Fibroblast of villous mesenchyme (primary cell): ENCODE measurements around the gene CCDC192. TPM values are rescaled to one million over a fixed set of nuclear protein-coding genes. Genes with fewer than 3 reads are reported as not detected.

ENCODE experiments used
- DNase-seq: peaks from one replicate; pipeline ENCODE4 v3.0.0-alpha.2; 2010; ENCODE audit warnings: low read depth
- H3K4me3 ChIP-seq: 2 replicates; pipeline ENCODE4 v1.5.1; 2011; ENCODE audit warnings: low read depth, mild to moderate bottlenecking, low read length
- total RNA-seq: library from RNA; depleted of rRNA; stranded (reverse); fragments of >200 nt; gene quantifications from 2 replicates; pipeline ENCODE4 v1.2.3, GENCODE V29; 2012
- TF ChIP-seq, protein P1 (sequence below): IDR thresholded peaks from 2 replicates; pipeline ENCODE4 v1.5.1; 2012; ENCODE audit warnings: low read depth, mild to moderate bottlenecking, low read length; ENCODE audit not compliant: insufficient read depth

CCDC192 gene
- total RNA-seq, 1 donor: not detected

DNA sequence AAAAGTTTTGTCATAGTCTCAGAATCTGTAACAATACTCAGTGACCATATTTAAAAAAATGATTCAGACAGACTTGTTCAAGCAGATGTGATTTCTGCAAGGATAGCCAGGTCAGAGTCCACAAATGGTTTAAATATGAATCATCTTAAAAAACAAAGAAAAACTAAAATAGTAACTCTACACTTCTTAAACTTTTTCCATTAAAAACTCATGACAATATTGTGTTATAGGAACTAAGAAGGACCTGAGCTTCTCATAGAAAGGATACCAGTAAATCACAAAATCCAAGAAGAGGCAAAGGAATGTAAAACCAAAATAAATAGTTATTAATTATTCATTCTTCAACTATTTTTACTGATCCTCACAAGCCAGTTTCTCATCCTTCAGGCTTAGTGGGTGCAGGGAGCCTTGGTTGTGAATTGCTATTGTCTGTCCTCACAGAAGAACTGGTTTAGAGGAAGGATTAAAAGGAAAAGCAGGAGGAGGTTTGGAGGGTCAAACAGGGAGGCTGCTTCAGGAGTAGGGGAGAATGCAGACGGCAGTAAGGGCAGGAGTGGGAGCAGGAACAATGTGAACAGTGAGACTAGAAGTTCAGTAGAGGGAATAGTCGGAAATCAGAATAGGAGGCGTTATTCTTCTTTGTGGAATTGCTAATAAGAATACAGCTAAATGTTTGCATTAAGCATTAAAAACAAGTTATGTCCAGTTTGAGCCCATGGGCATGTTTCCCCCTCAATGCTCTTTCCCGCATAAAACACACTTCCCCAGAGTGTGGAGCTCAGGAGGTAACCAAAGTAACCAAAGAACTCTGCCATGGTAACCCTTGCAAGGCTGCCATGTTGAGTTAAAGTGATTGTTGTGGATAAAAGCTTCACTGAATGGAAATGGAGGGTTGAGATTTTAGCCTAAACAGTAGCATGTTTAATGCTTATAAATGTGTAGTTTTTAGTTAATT, 110.7 kb downstream of the CCDC192 start:
- H3K4me3 ChIP-seq: no peak overlapping the region
- DNase-seq: peak; percentile 71
- TF ChIP-seq, protein P1, sequence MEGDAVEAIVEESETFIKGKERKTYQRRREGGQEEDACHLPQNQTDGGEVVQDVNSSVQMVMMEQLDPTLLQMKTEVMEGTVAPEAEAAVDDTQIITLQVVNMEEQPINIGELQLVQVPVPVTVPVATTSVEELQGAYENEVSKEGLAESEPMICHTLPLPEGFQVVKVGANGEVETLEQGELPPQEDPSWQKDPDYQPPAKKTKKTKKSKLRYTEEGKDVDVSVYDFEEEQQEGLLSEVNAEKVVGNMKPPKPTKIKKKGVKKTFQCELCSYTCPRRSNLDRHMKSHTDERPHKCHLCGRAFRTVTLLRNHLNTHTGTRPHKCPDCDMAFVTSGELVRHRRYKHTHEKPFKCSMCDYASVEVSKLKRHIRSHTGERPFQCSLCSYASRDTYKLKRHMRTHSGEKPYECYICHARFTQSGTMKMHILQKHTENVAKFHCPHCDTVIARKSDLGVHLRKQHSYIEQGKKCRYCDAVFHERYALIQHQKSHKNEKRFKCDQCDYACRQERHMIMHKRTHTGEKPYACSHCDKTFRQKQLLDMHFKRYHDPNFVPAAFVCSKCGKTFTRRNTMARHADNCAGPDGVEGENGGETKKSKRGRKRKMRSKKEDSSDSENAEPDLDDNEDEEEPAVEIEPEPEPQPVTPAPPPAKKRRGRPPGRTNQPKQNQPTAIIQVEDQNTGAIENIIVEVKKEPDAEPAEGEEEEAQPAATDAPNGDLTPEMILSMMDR: no peak

DNA sequence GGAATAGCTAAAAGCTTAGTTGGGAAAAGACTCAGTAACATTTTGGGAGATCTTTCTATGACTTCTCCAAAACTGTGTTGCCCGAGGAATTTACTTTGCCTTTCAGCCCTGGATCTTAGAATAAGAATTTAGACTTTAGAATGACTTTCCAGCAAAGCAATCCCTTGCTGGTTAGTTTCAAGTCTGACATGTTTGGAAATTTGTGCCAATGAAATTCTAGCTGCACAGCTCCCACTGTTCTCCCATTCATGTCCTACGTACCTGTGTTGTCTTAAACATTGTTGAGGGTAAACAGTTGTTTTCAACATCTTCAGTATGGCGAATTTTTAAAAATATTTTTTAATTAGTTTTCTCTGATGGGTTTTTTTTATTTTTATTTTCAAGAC, 111.4 kb downstream of the CCDC192 start:
- TF ChIP-seq, protein P1: no peak
- peak; percentile 69 for DNase-seq
- no peak overlapping the region for H3K4me3 ChIP-seq

DNA sequence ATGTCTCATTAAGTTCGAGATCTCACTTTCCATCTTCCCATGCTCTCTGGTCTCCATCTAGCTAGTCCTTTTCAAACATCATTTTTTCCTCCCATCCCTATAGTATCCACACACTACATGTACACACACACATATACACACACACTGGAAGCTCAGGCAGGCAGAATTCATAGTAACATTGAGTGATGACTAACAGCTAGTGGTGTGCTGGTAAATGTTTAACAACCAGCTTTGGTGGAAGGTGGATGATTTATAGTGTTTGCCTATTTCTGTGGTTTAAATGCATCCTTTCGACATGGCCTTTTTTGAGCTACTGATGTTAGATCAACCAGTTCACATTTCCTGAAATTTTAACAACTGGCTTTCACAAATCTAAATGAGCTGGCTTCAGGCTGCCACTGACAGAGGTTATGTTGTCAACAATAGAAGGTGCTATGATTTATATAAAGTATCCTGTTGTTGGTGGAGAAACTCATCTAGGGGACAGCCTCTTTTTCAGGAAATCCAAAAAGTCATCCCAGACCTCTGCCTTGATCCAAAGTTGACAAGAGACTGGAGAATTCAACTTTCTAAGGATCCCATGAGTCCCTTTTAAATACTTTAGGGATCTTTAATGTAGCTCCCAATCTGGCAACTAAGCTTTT, 117.8 kb downstream of the CCDC192 start:
- TF ChIP-seq, protein P1: no peak
- H3K4me3 ChIP-seq: no peak overlapping the region
- DNase-seq: peak; percentile 87

DNA sequence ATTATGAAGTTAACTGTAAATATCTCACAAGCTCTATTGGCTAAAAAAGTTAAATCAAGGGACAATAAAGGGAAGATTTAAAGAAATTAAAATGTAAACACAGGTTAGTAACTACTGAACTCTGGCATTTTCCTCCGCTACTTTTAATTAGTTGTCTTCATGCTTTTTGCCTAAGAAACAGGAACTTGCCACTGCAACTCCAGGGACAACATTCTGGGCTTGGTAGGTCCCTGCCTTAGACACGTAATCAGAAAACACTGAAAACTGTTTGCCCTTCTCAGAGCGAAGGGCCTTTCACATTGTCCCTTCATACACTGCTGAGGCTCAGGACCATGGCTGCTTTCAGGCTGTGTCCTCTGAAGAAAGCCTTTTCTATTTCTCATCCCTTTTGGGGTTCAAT, 118.7 kb downstream of the CCDC192 start:
- DNase-seq: no peak
- TF ChIP-seq, protein P1: no peak
- H3K4me3 ChIP-seq: no peak overlapping the region

DNA sequence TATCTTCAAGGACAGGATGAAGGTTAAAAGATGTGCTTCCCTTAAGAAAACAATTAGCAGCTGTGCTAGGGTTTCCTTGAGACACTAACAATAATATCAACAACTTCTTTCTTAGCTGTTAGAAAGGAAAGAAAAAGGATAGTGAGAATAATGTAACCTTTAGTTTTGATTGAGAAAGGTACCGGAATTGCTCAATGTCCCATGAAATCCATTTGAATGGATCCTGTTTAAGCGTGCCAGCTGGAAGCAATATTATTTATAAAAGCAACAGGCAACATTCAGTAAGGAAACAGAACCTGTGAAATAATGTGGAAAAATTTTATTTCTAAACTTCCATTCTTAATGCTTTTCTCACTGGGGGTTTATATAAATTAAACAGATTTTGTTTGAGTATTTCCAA, 120.9 kb downstream of the CCDC192 start:
- H3K4me3 ChIP-seq: no peak overlapping the region
- TF ChIP-seq, protein P1: no peak
- DNase-seq: peak; percentile 78

DNA sequence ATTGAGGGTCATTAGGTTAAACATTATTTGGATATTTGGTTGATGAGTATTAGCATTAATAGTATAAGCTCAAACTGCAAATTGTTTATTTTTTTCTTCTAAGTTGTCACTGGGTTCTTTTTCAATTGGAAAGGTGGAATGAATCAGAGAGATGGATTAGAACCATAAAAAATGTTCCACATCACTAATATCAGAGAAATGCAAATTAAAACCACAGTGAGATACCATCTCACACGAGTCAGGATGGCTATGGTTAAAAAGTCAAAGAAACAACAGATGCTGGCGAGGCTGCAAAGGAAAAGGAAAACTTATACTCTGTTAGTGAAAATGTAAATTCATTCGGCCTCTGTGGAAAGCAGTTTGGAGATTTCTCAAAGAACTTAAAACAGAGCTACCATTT, 122.8 kb downstream of the CCDC192 start:
- peak; percentile 63 for DNase-seq
- no peak overlapping the region for H3K4me3 ChIP-seq
- TF ChIP-seq, protein P1: no peak
